K562 (cell line): ENCODE results near the gene ACSL6. TPM values are rescaled to one million over a fixed set of nuclear protein-coding genes. Genes with fewer than 3 reads are reported as not detected.

ENCODE experiments used
- ATAC-seq: fragments of 200-7000 bp; cut with Tn5 transposase; 3 replicates; pipeline ENCODE4 v1.9.1; 2020; ENCODE audit warnings: moderate library complexity
- BruUV-seq: library from RNA; stranded (reverse); fragments of 400-500 nt; replicated peaks from 2 replicates; lab custom pipeline; 2021; lab: Mats Ljungman, UMichigan
- CTCF ChIA-PET: fragments of 300-600 bp; formaldehyde crosslinking; extraction: SDS; loops from one replicate; lab custom pipeline; 2021; ENCODE audit warnings: low intra/inter-chr PET ratio; lab: Yijun Ruan, JAX
- POLR2A ChIA-PET: fragments of 300-600, 350-650 bp; sonication (Branson Sonifier 250); formaldehyde crosslinking; extraction: SDS; loops from one replicate; lab custom pipeline; 2021; ENCODE audit warnings: antibody characterized with exemption, inconsistent platforms; lab: Yijun Ruan, JAX
- DNase-seq, 4 experiments: peaks; one replicate each; pipeline versions ENCODE4 v3.0.0 to v3.0.0-alpha.2; 2011 to 2018; ENCODE audit warnings: low spot score in 3 of 4, mixed read lengths in 3 of 4; ENCODE audit errors: extremely low read depth in 1 of 4
- FAIRE-seq: peaks from 2 replicates; lab custom pipeline; 2011; peaks lifted over from hg19 to GRCh38; lab: Jason Lieb, UNC
- H2AFZ ChIP-seq: 2 replicates; pipeline ENCODE4 v1.6.0; 2011; ENCODE audit warnings: low read depth, low read length, control low read depth, inconsistent platforms
- H3K27ac ChIP-seq: fragments of 200-600 bp; 3 replicates; pipeline ENCODE4 v1.8.0; 2011; ENCODE audit warnings: low read depth, mild to moderate bottlenecking, control low read depth, inconsistent platforms, low read length, moderate library complexity, mixed read lengths; ENCODE audit errors: extremely low read depth
- H3K27me3 ChIP-seq, 2 experiments: fragments of 300-600 bp in 1 of 2; 2 replicates in 1 of 2; 3 replicates in 1 of 2; pipeline versions ENCODE4 v1.6.0 to v1.8.0; 2011; ENCODE audit warnings: inconsistent platforms in 2 of 2, low read length in 2 of 2, mild to moderate bottlenecking in 1 of 2, mixed read lengths in 1 of 2, moderate library complexity in 1 of 2; ENCODE audit not compliant: control insufficient read depth in 2 of 2, insufficient read depth in 2 of 2
- H3K36me3 ChIP-seq: fragments of 300-600 bp; 3 replicates; pipeline ENCODE4 v1.8.0; 2011; ENCODE audit warnings: mild to moderate bottlenecking, low read length, inconsistent platforms; ENCODE audit not compliant: control insufficient read depth, insufficient read depth
- H3K4me1 ChIP-seq, 2 experiments: fragments of 200-600 bp in 1 of 2; replicated peaks in 1 of 2; 2 replicates in 1 of 2; 3 replicates in 1 of 2; pipeline versions ENCODE4 v1.5.1 to v1.8.0; 2011; ENCODE audit warnings: inconsistent platforms in 2 of 2, low read length in 2 of 2, mild to moderate bottlenecking in 1 of 2, mixed read lengths in 1 of 2, moderate library complexity in 1 of 2; ENCODE audit not compliant: control insufficient read depth in 2 of 2, insufficient read depth in 2 of 2
- H3K4me2 ChIP-seq: 2 replicates; pipeline ENCODE4 v1.6.1; 2011; ENCODE audit warnings: low read length, control low read depth, inconsistent platforms, mixed read lengths; ENCODE audit not compliant: insufficient read depth
- H3K4me3 ChIP-seq: fragments of 200-600 bp; sonication (generic), shearing (Covaris generic); 2 replicates; pipeline ENCODE4 v1.5.1; 2016; ENCODE audit warnings: control low read depth, inconsistent platforms
- H3K79me2 ChIP-seq: fragments of 200-600 bp; 3 replicates; pipeline ENCODE4 v1.8.0; 2011; ENCODE audit warnings: low read length, inconsistent platforms; ENCODE audit not compliant: control insufficient read depth, insufficient read depth
- H3K9ac ChIP-seq, 2 experiments: 2 replicates each; pipeline versions ENCODE4 v1.6.0 to v1.6.1; 2011; ENCODE audit warnings: low read depth in 2 of 2, low read length in 2 of 2, control low read depth in 1 of 2, inconsistent platforms in 1 of 2, mild to moderate bottlenecking in 1 of 2, mixed read lengths in 1 of 2; ENCODE audit not compliant: insufficient read depth in 1 of 2
- H3K9me1 ChIP-seq: one replicate; pipeline ENCODE4 v1.6.0; 2011; ENCODE audit warnings: inconsistent platforms, mild to moderate bottlenecking, low read length, moderate library complexity; ENCODE audit not compliant: control insufficient read depth, insufficient read depth
- H3K9me3 ChIP-seq: replicated peaks from 2 replicates; pipeline ENCODE4 v1.5.1; 2011; ENCODE audit warnings: low read depth, low read length, inconsistent platforms; ENCODE audit not compliant: control insufficient read depth, insufficient read depth
- H4K20me1 ChIP-seq: replicated peaks from 2 replicates; pipeline ENCODE4 v1.6.1; 2011; ENCODE audit warnings: low read length, inconsistent platforms, mixed read lengths; ENCODE audit not compliant: control insufficient read depth, insufficient read depth
- C11orf30 ChIP-seq: fragments of 450-650 bp; IDR thresholded peaks from 2 replicates; pipeline ENCODE4 v1.6.1; 2016; ENCODE audit warnings: low read depth, mild to moderate bottlenecking
- CBFA2T3 ChIP-seq: fragments of 450-650 bp; IDR thresholded peaks from 2 replicates; pipeline ENCODE4 v1.6.1; 2017
- CCAR2 ChIP-seq: fragments of 200-400 bp; formaldehyde crosslinking; IDR thresholded peaks from 2 replicates; pipeline ENCODE4 v1.6.1; 2017; ENCODE audit warnings: mild to moderate bottlenecking, low read depth, low read length
- HCFC1 ChIP-seq: IDR thresholded peaks from 2 replicates; pipeline ENCODE4 v1.6.1; 2012; ENCODE audit warnings: low read depth, low read length, improper control_type of control experiment
- NBN ChIP-seq: fragments of 450-650 bp; IDR thresholded peaks from 2 replicates; pipeline ENCODE4 v1.6.1; 2016; ENCODE audit warnings: low read depth, mild to moderate bottlenecking
- RBM25 ChIP-seq: fragments of 200-400 bp; formaldehyde crosslinking; IDR thresholded peaks from 2 replicates; pipeline ENCODE4 v1.6.1; 2018; ENCODE audit warnings: low read length, low read depth, moderate library complexity; ENCODE audit not compliant: severe bottlenecking
- TOE1 ChIP-seq, 2 experiments: fragments of 450-650 bp in 1 of 2; sonication (generic) in 1 of 2; formaldehyde crosslinking in 1 of 2; IDR thresholded peaks; 2 replicates each; pipeline versions ENCODE4 v1.7.1 to v1.8.0; 2016 to 2022; ENCODE audit warnings: borderline replicate concordance in 2 of 2, mild to moderate bottlenecking in 2 of 2, antibody characterized with exemption in 1 of 2, inconsistent platforms in 1 of 2, low read depth in 1 of 2, missing genetic modification reagents in 1 of 2, moderate library complexity in 1 of 2
- ZEB2 ChIP-seq: fragments of 450-650 bp; IDR thresholded peaks from 2 replicates; pipeline ENCODE4 v1.6.1; 2016
- ZNF239 ChIP-seq: fragments of 250-450 bp; sonication (Bioruptor Pico); IDR thresholded peaks from 2 replicates; pipeline ENCODE4 v1.4.0; 2020; ENCODE audit warnings: mild to moderate bottlenecking
- ZNF445 ChIP-seq: fragments of 250-450 bp; sonication (Bioruptor Pico); IDR thresholded peaks from 2 replicates; pipeline ENCODE4 v1.4.0; 2020; ENCODE audit warnings: low read depth, mild to moderate bottlenecking, moderate library complexity
- ZNF644 ChIP-seq: fragments of 200-800 bp; sonication (Bioruptor generic); IDR thresholded peaks from 2 replicates; pipeline ENCODE4 v1.6.1; 2016; ENCODE audit warnings: low read depth, missing genetic modification characterization, missing compliant biosample characterization
- WGBS: fragments of 100-300 bp; shearing (Covaris generic); methylation state at CpG from one replicate; pipeline ENCODE4 v1.1.6; 2016; ENCODE audit warnings: low coverage, mixed read lengths; ENCODE audit not compliant: insufficient coverage; ENCODE audit errors: missing lambda C conversion rate; 5-methylcytosine and 5-hydroxymethylcytosine counted together
- in situ Hi-C: fragments of 300-500 bp; cut with MboI; formaldehyde crosslinking; loops from 4 replicates; pipeline ENCODE4 v1.15.0; 2018; ENCODE audit warnings: inconsistent platforms, mixed read lengths
- intact Hi-C: fragments of 100-400 bp; cut with micrococcal nuclease; formaldehyde crosslinking; loops from 2 replicates; pipeline ENCODE4 v1.14.2; 2022
- polyA plus RNA-seq, 8 experiments: library from polyadenylated mRNA; depleted of rRNA in 4 of 8; stranded (reverse) in 5 of 8; unstranded in 3 of 8; fragments of >200 nt; fragmentation: Nextera tagmentation in 2 of 8; fragmentation: Illumina TruSeq in 1 of 8; extraction: Ambion mirVana in 2 of 8; extraction: Trizol in 1 of 8; gene quantifications; 2 replicates each; pipeline versions ENCODE4 v1.2.1 to v1.2.3, GENCODE V29; 2011 to 2014; ENCODE audit warnings: inconsistent platforms in 1 of 8, missing spikeins in 1 of 8
- total RNA-seq, 7 experiments: library from RNA; depleted of rRNA in 6 of 7; stranded (reverse); fragments of >200 nt in 6 of 7; fragmentation: Illumina TruSeq in 2 of 7; extraction: Trizol in 2 of 7; gene quantifications; 2 replicates each; pipeline versions ENCODE4 v1.2.1 to v1.2.3, GENCODE V29; 2011 to 2021; ENCODE audit warnings: low replicate concordance in 1 of 7
- TF ChIP-seq, protein P1 (sequence below): fragments of 250-450 bp; sonication (Bioruptor Pico); IDR thresholded peaks from 2 replicates; pipeline ENCODE4 v1.8.0; 2022; ENCODE audit warnings: inconsistent platforms, mild to moderate bottlenecking, moderate library complexity, borderline replicate concordance
- TF ChIP-seq, protein P2 (sequence below): fragments of 450-650 bp; IDR thresholded peaks from 2 replicates; pipeline ENCODE4 v1.7.1; 2018; ENCODE audit warnings: mild to moderate bottlenecking, low read depth; ENCODE audit not compliant: partially characterized antibody

ACSL6 gene
- total and polyA plus RNA-seq, 9 of the 15 experiments (the other 6 are each of a cell fraction or from before 2014, with no cell fraction given): 0.50 to 1.5 (median 0.69) TPM

DNA sequence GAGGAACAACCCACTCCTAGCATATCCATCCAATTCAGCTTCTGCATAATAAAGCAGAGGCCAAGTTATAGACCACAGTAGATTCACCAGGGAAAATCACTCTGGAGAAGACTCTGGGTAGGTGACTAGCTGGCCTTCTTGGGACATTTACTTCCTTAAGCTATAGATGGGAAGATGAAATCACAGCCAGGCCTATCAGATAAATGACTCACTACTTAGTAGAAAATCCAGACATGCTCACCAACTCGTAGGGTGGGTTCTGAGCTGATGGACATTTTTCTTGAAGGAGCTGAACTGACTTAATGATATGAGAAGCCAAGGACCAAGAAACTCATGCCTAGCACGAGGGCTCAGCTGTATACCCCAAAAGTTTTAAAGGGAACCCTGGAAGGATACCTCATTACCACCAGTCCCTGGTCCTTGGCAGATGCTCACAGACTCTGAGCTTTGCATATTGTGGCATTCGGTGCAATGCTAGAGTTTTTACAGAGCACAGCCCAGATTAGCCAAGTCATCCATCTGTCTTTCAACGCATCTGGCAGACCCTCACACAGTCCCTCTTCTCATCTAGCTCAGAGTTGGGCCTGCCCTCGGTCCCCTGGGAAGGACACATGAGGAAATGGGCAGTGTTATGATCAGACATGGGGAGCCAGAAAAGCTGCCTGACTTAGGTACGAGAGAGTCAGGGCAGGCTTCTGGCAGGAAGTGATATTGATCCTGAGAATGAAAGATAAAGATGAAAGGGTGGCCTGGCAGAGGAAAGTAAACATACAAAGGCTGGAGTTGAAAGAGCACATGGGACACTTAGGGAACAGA, 15.0 kb downstream of the ACSL6 start (continued):
- TF ChIP-seq C11orf30 (peak; percentile 35; the same call in 1 of the 2 replicates), ZEB2 (peak; percentile 69; the same call in 1 of the 2 replicates), TOE1 (IDR thresholded peaks at IDR 0.05; ENCODE audit: borderline replicate concordance) (peak; percentile 48; the same call in 1 of the 2 replicates), TOE1 (CRISPR knock-in tag; IDR thresholded peaks at IDR 0.05; ENCODE audit: borderline replicate concordance, low read depth) (no peak), HCFC1 (no peak)
- TF ChIP-seq, protein P1, sequence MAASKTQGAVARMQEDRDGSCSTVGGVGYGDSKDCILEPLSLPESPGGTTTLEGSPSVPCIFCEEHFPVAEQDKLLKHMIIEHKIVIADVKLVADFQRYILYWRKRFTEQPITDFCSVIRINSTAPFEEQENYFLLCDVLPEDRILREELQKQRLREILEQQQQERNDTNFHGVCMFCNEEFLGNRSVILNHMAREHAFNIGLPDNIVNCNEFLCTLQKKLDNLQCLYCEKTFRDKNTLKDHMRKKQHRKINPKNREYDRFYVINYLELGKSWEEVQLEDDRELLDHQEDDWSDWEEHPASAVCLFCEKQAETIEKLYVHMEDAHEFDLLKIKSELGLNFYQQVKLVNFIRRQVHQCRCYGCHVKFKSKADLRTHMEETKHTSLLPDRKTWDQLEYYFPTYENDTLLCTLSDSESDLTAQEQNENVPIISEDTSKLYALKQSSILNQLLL (CRISPR knock-in tag): no peak

DNA sequence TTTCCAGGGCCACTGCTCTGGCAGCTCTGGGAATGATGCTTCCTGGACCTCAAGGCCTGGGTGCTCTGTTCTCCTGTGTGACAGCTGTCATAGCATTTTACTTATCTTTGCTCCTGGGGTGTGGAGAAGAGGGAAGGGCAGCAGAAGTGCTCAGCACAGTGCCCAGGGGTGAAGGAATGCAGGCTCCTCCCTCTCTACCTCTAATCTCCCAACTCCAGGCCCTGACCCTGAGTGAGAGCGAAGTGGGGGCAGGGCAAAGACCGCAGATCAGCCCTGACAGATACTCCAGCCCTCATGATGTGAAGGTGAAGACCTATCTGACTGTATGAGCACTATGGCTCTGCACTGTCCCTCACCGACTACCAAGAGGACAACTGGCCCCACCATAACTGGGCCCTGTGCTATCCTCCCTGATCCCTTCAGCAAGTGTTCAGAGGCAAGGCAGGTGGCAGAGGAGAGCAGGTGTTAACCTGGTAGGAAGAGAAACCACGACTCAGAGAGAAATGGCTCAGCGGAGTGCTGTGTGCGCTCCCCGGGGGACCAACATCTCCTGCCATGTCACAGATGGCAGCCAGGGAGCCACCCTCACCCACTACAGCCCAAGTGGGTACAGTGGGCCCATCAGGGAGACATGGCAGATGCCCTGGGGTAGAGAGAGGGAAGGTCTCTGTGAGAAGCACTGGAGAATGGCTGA, 16.8 kb downstream of the ACSL6 start:
- ATAC-seq (peak; percentile 90), FAIRE-seq (peak; percentile 99), DNase-seq (peak; percentile 80 to 96 (median 86))
- H3K36me3 ChIP-seq: no peaks in the 10 kb centered on the region
- peak overlapping the region in 1 of 2 experiments; percentile 14; a peak in 2 of 4 replicates for H3K9ac ChIP-seq
- H3K27ac ChIP-seq: peak overlapping the region; percentile 63; the same call in 1 of the 3 replicates
- intact Hi-C loops: no loop called here
- H3K79me2 ChIP-seq: no peaks in the 10 kb centered on the region
- H3K9me3 ChIP-seq: no peaks in the 10 kb centered on the region
- 32% methylated on average over 7 of the region's 7 CpGs for WGBS
- H3K27me3 ChIP-seq: no peaks in the 10 kb centered on the region
- peaks cover 5% of the 10 kb centered on the region; the same call in 1 of the 2 replicates for H4K20me1 ChIP-seq
- in situ Hi-C loops: no loop called here
- no peak overlapping the region for H3K4me3 ChIP-seq
- H2AFZ ChIP-seq: peak overlapping the region; percentile 60
- POLR2A ChIA-PET: interaction anchor here (0.6 kb wide), 1 partner anchor 596 kb away, joined by 3 read pairs; no protein-coding TSS in a partner anchor
- peaks cover 10% of the 10 kb centered on the region for H3K9me1 ChIP-seq
- CTCF ChIA-PET: interaction anchor here (0.6 kb wide), 1 partner anchor 534 kb away, joined by 3 read pairs; no protein-coding TSS in a partner anchor
- peaks cover 54 to 59% of the 10 kb centered on the region in 2 experiments for H3K4me1 ChIP-seq
- peak overlapping the region; percentile 65 for H3K4me2 ChIP-seq
- no TSS peak for BruUV-seq
- TF ChIP-seq RBM25 (no peak), CCAR2 (no peak), NBN (peak; percentile 92), ZNF239 (no peak), ZNF644 (peak; percentile 91), CBFA2T3 (peak; percentile 99), ZNF445 (CRISPR knock-in tag) (no peak)
- TF ChIP-seq, protein P2, sequence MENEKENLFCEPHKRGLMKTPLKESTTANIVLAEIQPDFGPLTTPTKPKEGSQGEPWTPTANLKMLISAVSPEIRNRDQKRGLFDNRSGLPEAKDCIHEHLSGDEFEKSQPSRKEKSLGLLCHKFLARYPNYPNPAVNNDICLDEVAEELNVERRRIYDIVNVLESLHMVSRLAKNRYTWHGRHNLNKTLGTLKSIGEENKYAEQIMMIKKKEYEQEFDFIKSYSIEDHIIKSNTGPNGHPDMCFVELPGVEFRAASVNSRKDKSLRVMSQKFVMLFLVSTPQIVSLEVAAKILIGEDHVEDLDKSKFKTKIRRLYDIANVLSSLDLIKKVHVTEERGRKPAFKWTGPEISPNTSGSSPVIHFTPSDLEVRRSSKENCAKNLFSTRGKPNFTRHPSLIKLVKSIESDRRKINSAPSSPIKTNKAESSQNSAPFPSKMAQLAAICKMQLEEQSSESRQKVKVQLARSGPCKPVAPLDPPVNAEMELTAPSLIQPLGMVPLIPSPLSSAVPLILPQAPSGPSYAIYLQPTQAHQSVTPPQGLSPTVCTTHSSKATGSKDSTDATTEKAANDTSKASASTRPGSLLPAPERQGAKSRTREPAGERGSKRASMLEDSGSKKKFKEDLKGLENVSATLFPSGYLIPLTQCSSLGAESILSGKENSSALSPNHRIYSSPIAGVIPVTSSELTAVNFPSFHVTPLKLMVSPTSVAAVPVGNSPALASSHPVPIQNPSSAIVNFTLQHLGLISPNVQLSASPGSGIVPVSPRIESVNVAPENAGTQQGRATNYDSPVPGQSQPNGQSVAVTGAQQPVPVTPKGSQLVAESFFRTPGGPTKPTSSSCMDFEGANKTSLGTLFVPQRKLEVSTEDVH: peak; percentile 20
